Measurements from ENCODE around the gene TRHDE.

Gene TRHDE

GRCh38 chr12:72434999-72435398, 162.8 kb downstream of the TRHDE start:
- DNase-seq (ENCODE audit: low read depth), result no peak

- DNase-seq (ENCODE audit: low read depth), result no peak
Measured at GRCh38 chr12:72442217-72442616, 170.0 kb downstream of the TRHDE start.

- no peak for DNase-seq (ENCODE audit: low read depth)
Measured at GRCh38 chr12:72444125-72444524, 172.0 kb downstream of the TRHDE start.

GRCh38 chr12:72444566-72444965, 172.4 kb downstream of the TRHDE start:
- no peak for DNase-seq (ENCODE audit: low read depth)

GRCh38 chr12:72448089-72448488, 175.9 kb downstream of the TRHDE start:
- DNase-seq (ENCODE audit: low read depth), result no peak

GRCh38 chr12:72448805-72449204, 176.6 kb downstream of the TRHDE start:
- no peak for DNase-seq (ENCODE audit: low read depth)

- no peak for DNase-seq (ENCODE audit: low read depth)
Measured at GRCh38 chr12:72453066-72453465, 180.9 kb downstream of the TRHDE start.

- DNase-seq (ENCODE audit: low read depth), result no peak
Measured at GRCh38 chr12:72453550-72453949, 181.4 kb downstream of the TRHDE start.

- DNase-seq (ENCODE audit: low read depth), result no peak
Measured at GRCh38 chr12:72464471-72464870, 192.3 kb downstream of the TRHDE start.

- DNase-seq (ENCODE audit: low read depth), result no peak
Measured at GRCh38 chr12:72465155-72465554, 193.0 kb downstream of the TRHDE start.

GRCh38 chr12:72465940-72466630, 193.9 kb downstream of the TRHDE start:
- DNase-seq (ENCODE audit: low read depth), result no peak

GRCh38 chr12:72467985-72468384, 195.8 kb downstream of the TRHDE start:
- DNase-seq (ENCODE audit: low read depth), result no peak

- no peak for DNase-seq (ENCODE audit: low read depth)
Measured at GRCh38 chr12:72468505-72468904, 196.3 kb downstream of the TRHDE start.

GRCh38 chr12:72471806-72472205, 199.6 kb downstream of the TRHDE start:
- no peak for DNase-seq (ENCODE audit: low read depth)

GRCh38 chr12:72472350-72472749, 200.2 kb downstream of the TRHDE start:
- no peak for DNase-seq (ENCODE audit: low read depth)

- DNase-seq (ENCODE audit: low read depth), result no peak
Measured at GRCh38 chr12:72476301-72476700, 204.1 kb downstream of the TRHDE start.

GRCh38 chr12:72485017-72485701, 213.0 kb downstream of the TRHDE start:
- no peak for DNase-seq (ENCODE audit: low read depth)

- no peak for DNase-seq (ENCODE audit: low read depth)
Measured at GRCh38 chr12:72491426-72491825, 219.3 kb downstream of the TRHDE start.

- peak; percentile 43 for DNase-seq (ENCODE audit: low read depth)
Measured at GRCh38 chr12:72493407-72493806, 221.2 kb downstream of the TRHDE start.

GRCh38 chr12:72498354-72498753, 226.2 kb downstream of the TRHDE start:
- no peak for DNase-seq (ENCODE audit: low read depth)

- peak; percentile 39 for DNase-seq (ENCODE audit: low read depth)
Measured at GRCh38 chr12:72499244-72499643, 227.1 kb downstream of the TRHDE start.

GRCh38 chr12:72502546-72502945, 230.4 kb downstream of the TRHDE start:
- DNase-seq (ENCODE audit: low read depth), result no peak

- no peak for DNase-seq (ENCODE audit: low read depth)
Measured at GRCh38 chr12:72505227-72505626, 233.1 kb downstream of the TRHDE start.

GRCh38 chr12:72509891-72510290, 237.7 kb downstream of the TRHDE start:
- DNase-seq (ENCODE audit: low read depth), result no peak

All from EH (cell line).